ENCODE data around the gene AATK.

- TF ChIP-seq CTCF (IDR thresholded peaks at IDR 0.05) (no peak), POLR2A (IDR thresholded peaks at IDR 0.05) (no peak)
Measured at GRCh38 chr17:81140018-81140417, 26.0 kb downstream of the AATK start.
